Smooth muscle cell (in vitro differentiated cells): Measurements from ENCODE around the gene SNX14. TPM values are rescaled to one million over a fixed set of nuclear protein-coding genes. Genes with fewer than 3 reads are reported as not detected.

Source experiments
- DNase-seq: peaks from one replicate; lab custom pipeline; 2025; ENCODE audit not compliant: unreplicated experiment; lab: John Stamatoyannopoulos, UW
- H2AFZ ChIP-seq: fragments of 200-600 bp; sonication (generic); 2 replicates; pipeline ENCODE4 v1.6.0; 2016; ENCODE audit warnings: antibody characterized with exemption, low read depth, mild to moderate bottlenecking
- H3F3A ChIP-seq: fragments of 200-600 bp; sonication (generic); 2 replicates; pipeline ENCODE4 v1.6.0; 2017; ENCODE audit warnings: antibody characterized with exemption, low read depth
- H3K27ac ChIP-seq: fragments of 200-600 bp; sonication (generic); 2 replicates; pipeline ENCODE4 v1.5.1; 2016; ENCODE audit warnings: low read depth, mild to moderate bottlenecking
- H3K27me3 ChIP-seq: fragments of 200-600 bp; sonication (generic); 2 replicates; pipeline ENCODE4 v1.6.1; 2016; ENCODE audit warnings: low read depth, mild to moderate bottlenecking
- H3K36me3 ChIP-seq: fragments of 200-600 bp; sonication (generic); 2 replicates; pipeline ENCODE4 v1.5.1; 2016; ENCODE audit warnings: low read depth
- H3K4me1 ChIP-seq: fragments of 200-600 bp; sonication (generic); 2 replicates; pipeline ENCODE4 v1.5.1; 2016; ENCODE audit warnings: low read depth
- H3K4me2 ChIP-seq: fragments of 200-600 bp; sonication (generic); 2 replicates; pipeline ENCODE4 v1.6.0; 2016; ENCODE audit warnings: mild to moderate bottlenecking
- H3K4me3 ChIP-seq: fragments of 200-600 bp; sonication (generic); 2 replicates; pipeline ENCODE4 v1.5.1; 2016; ENCODE audit warnings: mild to moderate bottlenecking
- H3K79me2 ChIP-seq: fragments of 200-600 bp; sonication (generic); 2 replicates; pipeline ENCODE4 v1.6.0; 2016; ENCODE audit warnings: low read depth, mild to moderate bottlenecking
- H3K9ac ChIP-seq: fragments of 200-600 bp; sonication (generic); 2 replicates; pipeline ENCODE4 v1.6.0; 2016; ENCODE audit warnings: low read depth
- H3K9me3 ChIP-seq: fragments of 200-600 bp; sonication (generic); replicated peaks from 2 replicates; pipeline ENCODE4 v1.5.1; 2016; ENCODE audit warnings: low read depth
- H4K20me1 ChIP-seq: fragments of 200-600 bp; sonication (generic); 2 replicates; pipeline ENCODE4 v1.6.0; 2016; ENCODE audit warnings: low read depth
- WGBS: methylation state at CpG from one replicate; pipeline ENCODE4 v1.1.7; 2016; ENCODE audit warnings: low lambda C conversion rate; 5-methylcytosine and 5-hydroxymethylcytosine counted together
- polyA plus RNA-seq: library from polyadenylated mRNA; unstranded; fragments of >200 nt; fragmentation: Nextera tagmentation; extraction: Ambion mirVana; gene quantifications from 2 replicates; pipeline ENCODE4 v1.2.1, GENCODE V29; 2016
- total RNA-seq: library from RNA; depleted of rRNA; stranded (reverse); fragments of >200 nt; gene quantifications from 2 replicates; pipeline ENCODE4 v1.2.3, GENCODE V29; 2014
- TF ChIP-seq, protein P1 (sequence below): fragments of 200-600 bp; sonication (generic); IDR thresholded peaks from 2 replicates; pipeline ENCODE4 v1.5.1; 2017; ENCODE audit warnings: borderline replicate concordance, mild to moderate bottlenecking, antibody characterized with exemption; ENCODE audit not compliant: insufficient read depth, poor library complexity, severe bottlenecking

Gene SNX14
- total and polyA plus RNA-seq, 2 experiments from 2014 or later = 53.0 to 134 TPM

DNA sequence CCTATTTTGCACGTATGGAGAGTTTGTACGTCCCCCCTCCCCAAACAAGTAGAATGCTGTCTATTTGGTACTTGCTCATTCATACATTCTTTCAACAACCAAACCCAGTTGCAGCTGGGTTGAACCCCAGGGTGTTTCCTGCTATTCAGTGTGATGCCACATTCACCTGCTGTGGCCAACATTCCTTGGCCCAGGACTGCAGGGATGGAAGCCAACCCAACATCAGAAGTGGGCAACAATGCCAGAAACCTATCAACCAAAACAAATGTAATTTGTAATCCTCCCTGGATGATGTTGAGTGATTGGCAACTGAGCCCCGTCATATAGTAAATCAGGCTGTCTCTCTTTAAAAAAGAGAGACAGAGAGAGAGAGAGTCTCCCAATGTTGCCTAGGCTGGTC is 134.9 kb downstream of the SNX14 start:
- peaks cover 16% of the 10 kb centered on the region for H3F3A ChIP-seq
- H2AFZ ChIP-seq = no peak overlapping the region
- peaks cover 43% of the 10 kb centered on the region for H3K79me2 ChIP-seq
- 94% methylated on average over 3 of the region's 3 CpGs for WGBS
- H3K4me1 ChIP-seq = peaks cover 16% of the 10 kb centered on the region
- no peaks in the 10 kb centered on the region for H3K36me3 ChIP-seq
- H3K9ac ChIP-seq = no peak overlapping the region
- H3K9me3 ChIP-seq = no peaks in the 10 kb centered on the region
- peak overlapping the region; percentile 100 for H3K27ac ChIP-seq
- H4K20me1 ChIP-seq = peaks cover 5% of the 10 kb centered on the region
- no peak for DNase-seq
- no peaks in the 10 kb centered on the region for H3K27me3 ChIP-seq
- no peak overlapping the region for H3K4me3 ChIP-seq
- TF ChIP-seq, protein P1, sequence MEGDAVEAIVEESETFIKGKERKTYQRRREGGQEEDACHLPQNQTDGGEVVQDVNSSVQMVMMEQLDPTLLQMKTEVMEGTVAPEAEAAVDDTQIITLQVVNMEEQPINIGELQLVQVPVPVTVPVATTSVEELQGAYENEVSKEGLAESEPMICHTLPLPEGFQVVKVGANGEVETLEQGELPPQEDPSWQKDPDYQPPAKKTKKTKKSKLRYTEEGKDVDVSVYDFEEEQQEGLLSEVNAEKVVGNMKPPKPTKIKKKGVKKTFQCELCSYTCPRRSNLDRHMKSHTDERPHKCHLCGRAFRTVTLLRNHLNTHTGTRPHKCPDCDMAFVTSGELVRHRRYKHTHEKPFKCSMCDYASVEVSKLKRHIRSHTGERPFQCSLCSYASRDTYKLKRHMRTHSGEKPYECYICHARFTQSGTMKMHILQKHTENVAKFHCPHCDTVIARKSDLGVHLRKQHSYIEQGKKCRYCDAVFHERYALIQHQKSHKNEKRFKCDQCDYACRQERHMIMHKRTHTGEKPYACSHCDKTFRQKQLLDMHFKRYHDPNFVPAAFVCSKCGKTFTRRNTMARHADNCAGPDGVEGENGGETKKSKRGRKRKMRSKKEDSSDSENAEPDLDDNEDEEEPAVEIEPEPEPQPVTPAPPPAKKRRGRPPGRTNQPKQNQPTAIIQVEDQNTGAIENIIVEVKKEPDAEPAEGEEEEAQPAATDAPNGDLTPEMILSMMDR = no peak
- peak overlapping the region; percentile 32 for H3K4me2 ChIP-seq

DNA sequence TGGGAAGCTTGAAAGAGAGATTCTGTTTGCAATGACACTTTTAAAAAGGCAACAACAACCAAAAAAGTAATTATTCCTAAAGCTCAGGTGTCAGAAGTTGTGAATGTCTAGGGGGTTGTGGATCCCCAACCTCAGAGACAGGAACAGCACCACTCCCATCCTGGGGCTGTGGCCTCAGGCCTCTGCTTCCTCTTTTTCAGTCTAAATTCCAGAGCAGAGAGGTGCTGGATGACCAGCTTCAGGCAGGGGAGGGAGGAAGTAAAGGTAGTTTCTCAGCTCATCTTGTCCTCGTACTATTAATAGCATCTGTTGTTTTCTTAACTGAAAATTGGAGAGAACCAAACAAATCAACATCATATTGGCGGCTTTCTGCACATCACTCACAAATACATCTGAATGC is 135.5 kb downstream of the SNX14 start:
- peaks cover 13% of the 10 kb centered on the region for H3K4me1 ChIP-seq
- whole genome bisulfite sequencing = 46% methylated on average over 2 of the region's 2 CpGs
- H3K36me3 ChIP-seq = no peaks in the 10 kb centered on the region
- peak overlapping the region; percentile 32 for H3K4me2 ChIP-seq
- H4K20me1 ChIP-seq = peaks cover 11% of the 10 kb centered on the region
- H3K79me2 ChIP-seq = peaks cover 49% of the 10 kb centered on the region
- H3K9ac ChIP-seq = no peak overlapping the region
- peaks cover 10% of the 10 kb centered on the region for H3F3A ChIP-seq
- no peaks in the 10 kb centered on the region for H3K9me3 ChIP-seq
- no peaks in the 10 kb centered on the region for H3K27me3 ChIP-seq
- peak overlapping the region; percentile 100 for H3K27ac ChIP-seq
- no peak overlapping the region for H2AFZ ChIP-seq
- no peak overlapping the region for H3K4me3 ChIP-seq
- DNase-seq = no peak
- TF ChIP-seq, protein P1 = no peak

- H3K4me2 ChIP-seq = no peak overlapping the region
Observed at GRCh38 chr6:85456782-85457181, 136.9 kb downstream of the SNX14 start.

More at GRCh38 chr6:85456782-85457181, 136.9 kb downstream of the SNX14 start:
- H3F3A ChIP-seq = peaks cover 10% of the 10 kb centered on the region
- DNase-seq = no peak
- TF ChIP-seq, protein P1 = no peak
- peaks cover 23% of the 10 kb centered on the region for H4K20me1 ChIP-seq
- no peaks in the 10 kb centered on the region for H3K9me3 ChIP-seq
- H3K4me3 ChIP-seq = no peak overlapping the region
- H3K27me3 ChIP-seq = no peaks in the 10 kb centered on the region
- H3K4me1 ChIP-seq = peaks cover 13% of the 10 kb centered on the region
- no peak overlapping the region for H2AFZ ChIP-seq
- H3K27ac ChIP-seq = no peak overlapping the region
- peaks cover 61% of the 10 kb centered on the region for H3K79me2 ChIP-seq
- H3K36me3 ChIP-seq = no peaks in the 10 kb centered on the region
- H3K9ac ChIP-seq = no peak overlapping the region
- WGBS = 88% methylated on average over 4 of the region's 4 CpGs

Other genes with a start within 250 kb of the SNX14 start
- 124 and 137 TPM in 2 replicates for gene NT5E, start 143.8 kb downstream of the SNX14 start, total RNA-seq
- gene NT5E, start 143.8 kb downstream of the SNX14 start, polyA plus RNA-seq = 72.8 and 88.6 TPM in 2 replicates
- 74.6 and 87.3 TPM in 2 replicates for gene SYNCRIP, start 49.0 kb upstream of the SNX14 start, total RNA-seq
- 53.1 and 60.9 TPM in 2 replicates for gene SYNCRIP, start 49.0 kb upstream of the SNX14 start, polyA plus RNA-seq